ENCODE results near the gene SLC6A12.

DNA sequence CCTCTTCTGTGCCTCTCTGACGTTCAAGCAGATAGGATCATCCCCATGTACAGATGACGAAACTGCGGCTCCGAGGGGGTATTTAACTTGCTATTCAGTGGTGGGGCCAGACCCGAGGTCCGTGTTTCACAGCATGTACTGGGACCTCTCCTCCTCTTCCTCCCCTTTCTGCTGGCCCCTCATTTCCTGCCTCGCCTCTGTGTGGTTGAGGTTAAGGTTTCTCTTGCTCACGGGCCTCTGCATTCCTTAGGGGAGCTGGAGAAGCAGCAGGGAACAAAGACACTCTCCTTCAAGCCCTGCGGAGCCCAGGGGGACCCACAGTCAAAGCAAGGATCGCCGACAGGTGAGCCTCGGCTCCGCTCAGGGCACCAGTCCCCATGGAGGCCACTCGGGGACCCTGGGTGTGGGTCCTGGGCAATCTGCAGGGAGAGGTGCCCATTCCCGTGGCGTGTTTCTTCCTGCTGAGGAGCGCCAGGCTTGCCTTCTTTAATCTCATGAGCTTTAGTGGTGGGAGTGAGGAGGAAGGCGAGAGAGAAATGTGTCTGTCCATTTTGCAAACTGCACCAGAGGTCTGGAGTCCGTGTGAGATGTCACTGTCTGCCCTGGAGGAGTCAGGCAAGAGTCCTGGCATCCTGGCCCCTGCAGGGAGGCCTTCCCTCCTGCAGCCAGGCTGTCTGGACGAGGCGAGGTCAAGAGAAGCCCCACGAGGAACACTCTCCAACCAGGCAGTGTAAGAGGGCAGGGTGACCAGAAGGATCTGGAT lies 45.0 kb downstream of the SLC6A12 start:
- TF ChIP-seq, protein P1, sequence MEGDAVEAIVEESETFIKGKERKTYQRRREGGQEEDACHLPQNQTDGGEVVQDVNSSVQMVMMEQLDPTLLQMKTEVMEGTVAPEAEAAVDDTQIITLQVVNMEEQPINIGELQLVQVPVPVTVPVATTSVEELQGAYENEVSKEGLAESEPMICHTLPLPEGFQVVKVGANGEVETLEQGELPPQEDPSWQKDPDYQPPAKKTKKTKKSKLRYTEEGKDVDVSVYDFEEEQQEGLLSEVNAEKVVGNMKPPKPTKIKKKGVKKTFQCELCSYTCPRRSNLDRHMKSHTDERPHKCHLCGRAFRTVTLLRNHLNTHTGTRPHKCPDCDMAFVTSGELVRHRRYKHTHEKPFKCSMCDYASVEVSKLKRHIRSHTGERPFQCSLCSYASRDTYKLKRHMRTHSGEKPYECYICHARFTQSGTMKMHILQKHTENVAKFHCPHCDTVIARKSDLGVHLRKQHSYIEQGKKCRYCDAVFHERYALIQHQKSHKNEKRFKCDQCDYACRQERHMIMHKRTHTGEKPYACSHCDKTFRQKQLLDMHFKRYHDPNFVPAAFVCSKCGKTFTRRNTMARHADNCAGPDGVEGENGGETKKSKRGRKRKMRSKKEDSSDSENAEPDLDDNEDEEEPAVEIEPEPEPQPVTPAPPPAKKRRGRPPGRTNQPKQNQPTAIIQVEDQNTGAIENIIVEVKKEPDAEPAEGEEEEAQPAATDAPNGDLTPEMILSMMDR (IDR thresholded peaks at IDR 0.05 in 4 of 5, conservative IDR thresholded peaks at IDR 0.05 in 1 of 5), result no peak
- TF ChIP-seq POLR2A (IDR thresholded peaks at IDR 0.05), result no peak

Measured in gastrocnemius medialis (tissue), 4 donors.